Measurements from ENCODE around the gene BAG3. TPM values are rescaled to one million over a fixed set of nuclear protein-coding genes. Genes with fewer than 3 reads are reported as not detected.

BAG3 gene
- total and polyA plus RNA-seq, 9 of the 15 experiments (the other 6 are each of a cell fraction or from before 2014, with no cell fraction given) = 2.6 to 27.4 (median 7.2) TPM

DNA sequence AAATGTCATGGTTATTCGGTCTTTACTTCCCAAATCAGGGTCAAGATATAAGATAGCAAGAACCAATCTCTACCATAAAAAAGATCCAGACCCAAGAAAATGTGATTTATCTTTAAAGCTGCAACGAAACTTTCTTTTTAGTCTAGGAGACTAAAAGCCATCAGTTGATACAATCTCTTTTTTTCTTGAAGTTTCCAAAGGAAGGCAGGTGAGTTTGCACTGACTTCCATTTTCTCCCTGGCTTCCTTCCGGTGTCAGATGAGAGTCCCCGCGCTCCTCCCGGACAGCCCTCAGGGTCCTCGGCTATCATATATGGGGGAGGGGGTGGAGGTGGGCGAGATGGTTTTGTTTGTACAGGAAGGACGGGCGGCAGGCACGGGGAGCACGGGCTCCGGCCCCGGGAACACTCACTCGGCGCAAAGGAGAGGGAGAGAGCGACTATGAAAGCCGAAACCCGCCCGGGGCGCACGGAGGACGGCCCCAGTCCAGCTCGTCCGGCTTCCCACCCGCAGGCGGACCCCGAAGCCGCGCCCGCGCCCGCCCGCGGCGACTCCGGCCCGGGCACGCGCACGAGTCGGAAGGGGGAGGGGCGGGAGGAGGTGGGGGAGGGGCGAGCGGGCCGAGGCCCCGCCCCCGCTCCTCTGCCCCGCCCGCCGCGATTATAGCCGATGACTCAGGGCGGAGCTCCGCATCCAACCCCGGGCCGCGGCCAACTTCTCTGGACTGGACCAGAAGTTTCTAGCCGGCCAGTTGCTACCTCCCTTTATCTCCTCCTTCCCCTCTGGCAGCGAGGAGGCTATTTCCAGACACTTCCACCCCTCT is at the start of gene BAG3 (continued):
- TF ChIP-seq, protein P1, sequence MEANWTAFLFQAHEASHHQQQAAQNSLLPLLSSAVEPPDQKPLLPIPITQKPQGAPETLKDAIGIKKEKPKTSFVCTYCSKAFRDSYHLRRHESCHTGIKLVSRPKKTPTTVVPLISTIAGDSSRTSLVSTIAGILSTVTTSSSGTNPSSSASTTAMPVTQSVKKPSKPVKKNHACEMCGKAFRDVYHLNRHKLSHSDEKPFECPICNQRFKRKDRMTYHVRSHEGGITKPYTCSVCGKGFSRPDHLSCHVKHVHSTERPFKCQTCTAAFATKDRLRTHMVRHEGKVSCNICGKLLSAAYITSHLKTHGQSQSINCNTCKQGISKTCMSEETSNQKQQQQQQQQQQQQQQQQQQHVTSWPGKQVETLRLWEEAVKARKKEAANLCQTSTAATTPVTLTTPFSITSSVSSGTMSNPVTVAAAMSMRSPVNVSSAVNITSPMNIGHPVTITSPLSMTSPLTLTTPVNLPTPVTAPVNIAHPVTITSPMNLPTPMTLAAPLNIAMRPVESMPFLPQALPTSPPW (CRISPR knock-in tag; IDR thresholded peaks at IDR 0.05) = peak; percentile 87
- TF ChIP-seq ETV5 (CRISPR knock-in tag; IDR thresholded peaks at IDR 0.05; ENCODE audit: low read depth) = 0 out of 2 replicates have a peak, but pooled peaks have one; percentile 18
- TF ChIP-seq HMGN3 (IDR thresholded peaks at IDR 0.05; ENCODE audit: borderline replicate concordance, extremely low read depth, insufficient read length, low read depth, low read length) = peak; percentile 30
- TF ChIP-seq HNRNPUL1 (IDR thresholded peaks at IDR 0.05; ENCODE audit: low read length) = no peak
- peak; percentile 74; the same call in 1 of the 2 replicates for TF ChIP-seq SUPT5H (IDR thresholded peaks at IDR 0.05)
- TF ChIP-seq, protein P2, sequence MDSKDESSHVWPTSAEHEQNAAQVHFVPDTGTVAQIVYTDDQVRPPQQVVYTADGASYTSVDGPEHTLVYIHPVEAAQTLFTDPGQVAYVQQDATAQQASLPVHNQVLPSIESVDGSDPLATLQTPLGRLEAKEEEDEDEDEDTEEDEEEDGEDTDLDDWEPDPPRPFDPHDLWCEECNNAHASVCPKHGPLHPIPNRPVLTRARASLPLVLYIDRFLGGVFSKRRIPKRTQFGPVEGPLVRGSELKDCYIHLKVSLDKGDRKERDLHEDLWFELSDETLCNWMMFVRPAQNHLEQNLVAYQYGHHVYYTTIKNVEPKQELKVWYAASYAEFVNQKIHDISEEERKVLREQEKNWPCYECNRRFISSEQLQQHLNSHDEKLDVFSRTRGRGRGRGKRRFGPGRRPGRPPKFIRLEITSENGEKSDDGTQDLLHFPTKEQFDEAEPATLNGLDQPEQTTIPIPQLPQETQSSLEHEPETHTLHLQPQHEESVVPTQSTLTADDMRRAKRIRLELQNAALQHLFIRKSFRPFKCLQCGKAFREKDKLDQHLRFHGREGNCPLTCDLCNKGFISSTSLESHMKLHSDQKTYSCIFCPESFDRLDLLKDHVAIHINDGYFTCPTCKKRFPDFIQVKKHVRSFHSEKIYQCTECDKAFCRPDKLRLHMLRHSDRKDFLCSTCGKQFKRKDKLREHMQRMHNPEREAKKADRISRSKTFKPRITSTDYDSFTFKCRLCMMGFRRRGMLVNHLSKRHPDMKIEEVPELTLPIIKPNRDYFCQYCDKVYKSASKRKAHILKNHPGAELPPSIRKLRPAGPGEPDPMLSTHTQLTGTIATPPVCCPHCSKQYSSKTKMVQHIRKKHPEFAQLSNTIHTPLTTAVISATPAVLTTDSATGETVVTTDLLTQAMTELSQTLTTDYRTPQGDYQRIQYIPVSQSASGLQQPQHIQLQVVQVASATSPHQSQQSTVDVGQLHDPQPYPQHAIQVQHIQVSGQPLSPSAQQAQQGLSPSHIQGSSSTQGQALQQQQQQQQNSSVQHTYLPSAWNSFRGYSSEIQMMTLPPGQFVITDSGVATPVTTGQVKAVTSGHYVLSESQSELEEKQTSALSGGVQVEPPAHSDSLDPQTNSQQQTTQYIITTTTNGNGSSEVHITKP (IDR thresholded peaks at IDR 0.05; ENCODE audit: partially characterized antibody) = no peak
- no peak for TF ChIP-seq SMAD2 (IDR thresholded peaks at IDR 0.05; ENCODE audit: low read depth, low read length)
- TF ChIP-seq RB1 (IDR thresholded peaks at IDR 0.05; ENCODE audit: low read depth) = peak; percentile 42; the same call in 1 of the 2 replicates
- TF ChIP-seq EHMT2 (IDR thresholded peaks at IDR 0.05) = 0 out of 2 replicates have a peak, but pooled peaks have one; percentile 14
- TF ChIP-seq ZNF239 (CRISPR knock-in tag; IDR thresholded peaks at IDR 0.05) = no peak
- TF ChIP-seq CBFA2T2 (conservative IDR thresholded peaks at IDR 0.05) = no peak
- TF ChIP-seq PHF8 (IDR thresholded peaks at IDR 0.05; ENCODE audit: borderline replicate concordance, low read length) = peak; percentile 83
- no peak for TF ChIP-seq BRF1 (IDR thresholded peaks at IDR 0.05; ENCODE audit: borderline replicate concordance, extremely low read depth, insufficient read length)
- TF ChIP-seq NCOR1 (IDR thresholded peaks at IDR 0.05) = no peak; the same call in 1 of the 2 replicates
- TF ChIP-seq ZNF175 (CRISPR knock-in tag; IDR thresholded peaks at IDR 0.05; ENCODE audit: low read depth) = no peak
- no peak for TF ChIP-seq RHOXF2B (CRISPR knock-in tag; conservative IDR thresholded peaks at IDR 0.05)
- TF ChIP-seq MYC (IDR thresholded peaks at IDR 0.05; ENCODE audit: low read depth, low read length) = peak; percentile 43; the same call in 1 of the 2 replicates
- no peak for TF ChIP-seq MYC (CRISPR knock-in tag; IDR thresholded peaks at IDR 0.05; ENCODE audit: borderline replicate concordance, low read depth)
- TF ChIP-seq ELF1 (tag; IDR thresholded peaks at IDR 0.05) = 0 out of 2 replicates have a peak, but pooled peaks have one; percentile 45
- TF ChIP-seq, protein P3, sequence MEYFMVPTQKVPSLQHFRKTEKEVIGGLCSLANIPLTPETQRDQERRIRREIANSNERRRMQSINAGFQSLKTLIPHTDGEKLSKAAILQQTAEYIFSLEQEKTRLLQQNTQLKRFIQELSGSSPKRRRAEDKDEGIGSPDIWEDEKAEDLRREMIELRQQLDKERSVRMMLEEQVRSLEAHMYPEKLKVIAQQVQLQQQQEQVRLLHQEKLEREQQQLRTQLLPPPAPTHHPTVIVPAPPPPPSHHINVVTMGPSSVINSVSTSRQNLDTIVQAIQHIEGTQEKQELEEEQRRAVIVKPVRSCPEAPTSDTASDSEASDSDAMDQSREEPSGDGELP (CRISPR knock-in tag; IDR thresholded peaks at IDR 0.05; ENCODE audit: borderline replicate concordance) = no peak
